ENCODE results near the gene CGB7. TPM values are rescaled to one million over a fixed set of nuclear protein-coding genes. Genes with fewer than 3 reads are reported as not detected.
"Not testable (repeated sequence)": the region's sequence is repeated elsewhere in the genome, so short reads cannot be mapped to it uniquely, and the experiment has no call there.

CGB7 gene
- total and polyA plus RNA-seq, 12 donors = 0.14 to 0.37 TPM; not detected in 10

DNA sequence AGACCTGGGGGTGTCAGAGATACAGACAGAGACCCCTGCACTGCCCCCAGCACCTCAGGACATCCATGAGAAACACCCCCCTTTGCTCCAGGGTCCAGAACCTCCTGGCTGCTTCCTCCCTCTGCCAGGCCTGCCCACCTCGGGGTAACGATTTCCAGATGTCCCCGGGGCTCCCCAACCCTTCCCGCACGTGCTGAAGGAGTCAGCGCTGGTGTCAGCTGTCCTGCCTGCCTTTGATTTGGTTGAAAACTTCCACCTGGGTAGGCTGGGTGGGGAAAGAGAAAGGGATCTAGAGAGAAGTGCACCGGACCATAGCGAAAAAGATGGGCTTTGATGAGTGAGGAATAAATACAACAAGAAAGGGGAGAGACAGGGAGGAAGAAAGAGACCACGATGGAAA is 1.5 kb upstream of the CGB7 start:
- H3K9me3 ChIP-seq = no peaks in the 10 kb centered on the region
- ATAC-seq (no peak), DNase-seq (no peak)
- TF ChIP-seq, protein P1, sequence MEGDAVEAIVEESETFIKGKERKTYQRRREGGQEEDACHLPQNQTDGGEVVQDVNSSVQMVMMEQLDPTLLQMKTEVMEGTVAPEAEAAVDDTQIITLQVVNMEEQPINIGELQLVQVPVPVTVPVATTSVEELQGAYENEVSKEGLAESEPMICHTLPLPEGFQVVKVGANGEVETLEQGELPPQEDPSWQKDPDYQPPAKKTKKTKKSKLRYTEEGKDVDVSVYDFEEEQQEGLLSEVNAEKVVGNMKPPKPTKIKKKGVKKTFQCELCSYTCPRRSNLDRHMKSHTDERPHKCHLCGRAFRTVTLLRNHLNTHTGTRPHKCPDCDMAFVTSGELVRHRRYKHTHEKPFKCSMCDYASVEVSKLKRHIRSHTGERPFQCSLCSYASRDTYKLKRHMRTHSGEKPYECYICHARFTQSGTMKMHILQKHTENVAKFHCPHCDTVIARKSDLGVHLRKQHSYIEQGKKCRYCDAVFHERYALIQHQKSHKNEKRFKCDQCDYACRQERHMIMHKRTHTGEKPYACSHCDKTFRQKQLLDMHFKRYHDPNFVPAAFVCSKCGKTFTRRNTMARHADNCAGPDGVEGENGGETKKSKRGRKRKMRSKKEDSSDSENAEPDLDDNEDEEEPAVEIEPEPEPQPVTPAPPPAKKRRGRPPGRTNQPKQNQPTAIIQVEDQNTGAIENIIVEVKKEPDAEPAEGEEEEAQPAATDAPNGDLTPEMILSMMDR (IDR thresholded peaks at IDR 0.05) = no peak
- no peaks in the 10 kb centered on the region for H3K36me3 ChIP-seq
- H3K27ac ChIP-seq = no peak overlapping the region
- 53 to 59% methylated on average over 9 of the region's 9 CpGs for WGBS, 2 donors
- peaks cover 0 to 26% (median 23%) of the 10 kb centered on the region in 9 donors for H3K4me1 ChIP-seq
- intact Hi-C loops (cut with DNase I) = no loop called here
- H3K27me3 ChIP-seq = peaks cover 0 to 77% (median 39%) of the 10 kb centered on the region in 7 donors
- no peak overlapping the region for H3K4me3 ChIP-seq

DNA sequence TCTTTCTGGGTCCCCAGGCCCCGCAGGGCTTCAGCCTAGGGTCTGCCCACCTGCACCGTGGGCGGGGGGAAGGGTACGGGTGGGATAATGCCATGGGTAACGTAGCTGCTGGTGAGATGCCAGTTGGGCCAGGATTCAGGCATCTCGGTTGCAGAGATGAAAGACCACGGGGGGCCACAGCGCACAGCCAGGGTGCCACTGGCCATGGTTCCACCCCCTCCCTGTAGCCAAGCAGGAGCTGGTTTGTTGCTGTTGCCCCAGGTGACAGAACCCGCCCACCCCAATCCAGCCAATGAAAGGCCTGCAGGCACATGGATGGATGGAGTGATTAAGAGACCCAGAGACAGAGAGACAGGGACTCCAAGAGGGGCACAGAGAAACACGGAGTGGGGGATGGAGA is 1.0 kb upstream of the CGB7 start:
- ATAC-seq = no peak
- Histone ChIP-seq H3K27me3 (peaks cover 0 to 72% (median 34%) of the 10 kb centered on the region in 7 donors), H3K27ac (no peak overlapping the region), H3K36me3 (no peaks in the 10 kb centered on the region), H3K4me1 (peaks cover 0 to 25% (median 23%) of the 10 kb centered on the region in 9 donors), H3K9me3 (no peaks in the 10 kb centered on the region), H3K4me3 (no peak overlapping the region)
- intact Hi-C loops (cut with DNase I) = no loop called here
- TF ChIP-seq, protein P1 (IDR thresholded peaks at IDR 0.05) = no peak
- DNase-seq = no peak
- 52 to 62% methylated on average over 10 of the region's 10 CpGs for WGBS, 2 donors

GRCh38 chr19:49056902-49057596 is 500 bp downstream of the CGB7 start:
- H3K27ac ChIP-seq; H3K9me3 ChIP-seq; DNase-seq; H3K36me3 ChIP-seq; intact Hi-C loops (cut with DNase I): not testable (repeated sequence)
- ATAC-seq = peak; percentile 13 to 48 (median 30)
- Histone ChIP-seq H3K4me1 (peaks cover 0 to 25% (median 23%) of the 10 kb centered on the region in 9 donors), H3K4me3 (peak overlapping the region; percentile 14 to 73 (median 62)), H3K27me3 (peaks cover 0 to 57% (median 23%) of the 10 kb centered on the region in 7 donors)
- 4 to 7% methylated on average over 23 to 34 of the region's 34 CpGs for WGBS, 2 donors

DNA sequence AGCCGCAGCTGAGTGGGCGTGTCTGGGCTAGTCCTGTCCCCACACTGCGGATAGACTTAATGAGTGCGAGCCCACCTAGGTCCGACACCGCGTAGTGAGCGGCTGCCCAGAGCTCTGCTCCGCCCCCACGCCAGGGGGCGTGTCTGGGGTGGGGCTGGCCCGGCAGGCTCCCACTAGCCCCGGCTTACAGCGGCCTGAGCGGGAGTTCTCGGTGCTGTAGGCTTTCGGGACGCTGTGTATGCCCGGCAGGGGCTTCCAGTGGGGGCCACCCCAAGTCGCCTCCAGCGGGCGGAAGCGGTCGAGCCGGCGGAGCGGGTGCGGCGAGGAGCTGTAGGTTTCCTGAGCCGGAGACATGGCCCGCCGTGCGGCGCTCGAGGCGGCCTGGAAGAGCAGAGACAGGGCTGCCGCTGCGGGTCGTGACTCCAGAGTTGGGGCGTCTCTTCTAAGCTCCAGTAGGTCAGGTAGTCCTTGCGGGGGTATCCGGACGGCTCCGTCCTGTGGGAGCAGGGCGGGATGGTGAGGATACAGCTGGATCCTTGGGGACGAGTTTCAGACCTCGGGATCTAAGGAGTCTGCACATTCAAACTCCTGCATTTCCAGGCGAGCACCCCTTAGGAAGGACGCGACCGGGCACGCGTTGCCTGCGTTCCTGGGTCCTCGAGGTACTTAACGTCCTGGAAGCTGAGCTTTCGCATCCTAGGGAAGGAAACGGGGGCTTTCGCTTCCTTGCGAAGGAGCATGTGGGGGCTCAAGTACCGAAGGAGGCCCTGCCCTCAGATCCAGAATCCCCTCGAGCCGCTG is 1.2 kb downstream of the CGB7 start:
- TF ChIP-seq, protein P1 (IDR thresholded peaks at IDR 0.05) = peak in 8 of 9 donors; percentile 8 to 63 (median 46)
- intact Hi-C loops (cut with DNase I) = no loop called here
- Histone ChIP-seq H3K4me1 (peaks cover 0 to 25% (median 23%) of the 10 kb centered on the region in 9 donors), H3K9me3 (no peaks in the 10 kb centered on the region), H3K27ac (no peak overlapping the region), H3K36me3 (no peaks in the 10 kb centered on the region), H3K4me3 (peak overlapping the region; percentile 14 to 73 (median 62)), H3K27me3 (peaks cover 0 to 52% (median 21%) of the 10 kb centered on the region in 7 donors)
- DNase-seq (peak; percentile 43 to 66), ATAC-seq (peak; percentile 78 to 90 (median 87))
- 0 to 1% methylated on average over 62 to 63 of the region's 63 CpGs for WGBS, 2 donors

DNA sequence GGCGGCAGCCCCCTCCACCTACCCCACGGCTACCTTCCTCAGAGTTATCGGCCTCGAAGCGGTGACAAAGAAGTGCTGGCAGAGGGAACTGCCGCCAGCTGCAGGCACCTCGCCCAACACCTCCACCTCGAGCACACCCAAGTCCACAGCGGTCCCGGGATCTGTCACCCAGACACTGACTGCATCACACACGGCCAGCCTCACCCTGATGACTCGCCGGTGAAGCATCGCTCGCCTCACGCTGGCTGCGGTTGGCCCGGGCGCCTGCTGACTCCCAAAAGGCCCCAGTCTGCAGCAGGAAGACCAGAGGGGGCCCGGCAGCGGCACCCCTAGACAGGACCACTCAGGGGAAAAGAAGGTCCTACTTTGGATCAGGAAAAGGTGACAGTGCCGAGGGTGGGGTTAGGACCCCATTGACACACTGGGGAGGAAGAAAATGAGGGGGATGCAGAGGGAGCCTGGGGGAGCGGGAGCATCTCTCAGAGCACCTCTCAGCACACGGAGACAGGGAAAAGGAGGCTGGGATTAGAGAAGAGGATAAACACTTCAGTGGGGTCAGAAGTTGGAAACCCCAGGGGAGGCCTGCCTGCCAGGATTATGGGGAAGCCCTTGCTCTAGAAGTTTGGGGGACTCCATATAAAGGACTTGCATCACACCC is 7.0 kb downstream of the CGB7 start:
- H3K4me1 ChIP-seq; H3K36me3 ChIP-seq; intact Hi-C loops (cut with DNase I); ATAC-seq; H3K4me3 ChIP-seq; H3K9me3 ChIP-seq; H3K27ac ChIP-seq; H3K27me3 ChIP-seq; DNase-seq: not testable (repeated sequence)
- 70 to 72% methylated on average over 24 of the region's 24 CpGs for WGBS, 2 donors

GRCh38 chr19:49049834-49050233 is 7.7 kb downstream of the CGB7 start:
- H3K27me3 ChIP-seq; H3K27ac ChIP-seq; H3K4me3 ChIP-seq; ATAC-seq; H3K36me3 ChIP-seq; H3K4me1 ChIP-seq; H3K9me3 ChIP-seq; intact Hi-C loops (cut with DNase I); DNase-seq: not testable (repeated sequence)
- 73 to 84% methylated on average over 3 of the region's 4 CpGs for WGBS, 2 donors

DNA sequence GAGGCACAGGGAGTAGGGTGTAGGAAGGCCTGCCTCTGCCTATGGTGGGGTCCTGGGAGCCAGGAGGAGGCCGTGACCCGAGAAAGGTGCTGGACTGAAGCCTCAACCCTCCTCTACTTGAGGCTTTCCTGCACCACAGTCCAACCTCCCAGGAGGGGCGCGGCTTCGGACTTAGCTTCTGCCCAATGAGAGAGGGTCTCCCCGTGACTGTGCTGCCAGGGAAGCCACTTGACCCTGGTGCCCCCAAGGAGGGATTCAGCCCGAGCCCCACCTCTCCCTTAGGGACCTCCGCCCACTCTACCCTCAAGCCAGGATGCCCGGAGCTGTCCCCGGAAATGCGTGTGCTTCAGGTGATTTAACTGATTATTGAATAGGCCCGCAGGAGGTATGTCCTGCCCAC is 8.5 kb downstream of the CGB7 start, which contains the start of gene CGB8:
TSS of gene CGB8 (minus strand) at position 101 of the 400 bp plus-strand sequence. CDS start 372 bp downstream, outside the sequence.
- intact Hi-C loops (cut with DNase I); H3K4me1 ChIP-seq: not testable (repeated sequence)

More for the DNA sequence above, 8.5 kb downstream of the CGB7 start, which contains the start of gene CGB8:
- ATAC-seq, H3K36me3 ChIP-seq, H3K9me3 ChIP-seq, H3K27me3 ChIP-seq, DNase-seq, H3K4me3 ChIP-seq, H3K27ac ChIP-seq: not testable (repeated sequence)
- WGBS, 2 donors = 62 to 75% methylated on average over 10 of the region's 12 CpGs

Data from heart right ventricle (tissue), 16 donors.